ENCODE data around the gene PDE4D.

PDE4D gene

GRCh38 chr5:59893429-59894227 is at the start of gene PDE4D:
Gene PDE4D, minus strand, starts transcription at chr5:59893726.
- no peak for DNase-seq (ENCODE audit: low read depth, low spot score)

GRCh38 chr5:59937633-59938032 is 44.1 kb upstream of the PDE4D start:
- DNase-seq (ENCODE audit: low read depth, low spot score) = no peak

More at GRCh38 chr5:59893429-59894227, at the start of gene PDE4D:
- H3K27ac ChIP-seq = no peak within 1 kb of the TSS

GRCh38 chr5:59923465-59923864 is 29.9 kb upstream of the PDE4D start:
- no peak for DNase-seq (ENCODE audit: low read depth, low spot score)
- no peak overlapping the region for H3K27ac ChIP-seq

More at GRCh38 chr5:59937633-59938032, 44.1 kb upstream of the PDE4D start:
- no peak overlapping the region for H3K27ac ChIP-seq

- DNase-seq (ENCODE audit: low read depth, low spot score) = no peak
- H3K27ac ChIP-seq = no peak overlapping the region
These were observed 28.7 kb upstream of the PDE4D start for GRCh38 chr5:59922220-59922619.

DNA sequence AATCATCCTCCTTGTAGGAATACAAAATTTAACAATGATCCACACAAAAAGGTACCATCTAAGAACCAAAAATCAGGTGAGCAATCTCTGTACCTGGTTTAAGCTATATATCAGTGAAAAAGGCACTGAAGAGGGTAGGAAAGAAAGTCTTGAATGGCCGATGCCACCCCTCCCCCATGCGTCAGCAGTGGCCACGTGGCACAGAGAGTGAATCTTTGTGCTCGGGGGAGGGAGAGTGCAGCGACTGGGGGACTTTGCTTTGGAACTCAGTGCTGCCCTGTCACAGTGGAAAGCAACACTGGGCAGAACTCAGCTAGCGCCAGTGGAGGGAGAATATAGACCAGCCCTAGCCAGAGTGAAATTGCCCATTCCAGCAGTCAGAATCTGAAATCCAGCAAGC is 28.3 kb upstream of the PDE4D start:
- no peak for DNase-seq (ENCODE audit: low read depth, low spot score)
- no peak overlapping the region for H3K27ac ChIP-seq

DNA sequence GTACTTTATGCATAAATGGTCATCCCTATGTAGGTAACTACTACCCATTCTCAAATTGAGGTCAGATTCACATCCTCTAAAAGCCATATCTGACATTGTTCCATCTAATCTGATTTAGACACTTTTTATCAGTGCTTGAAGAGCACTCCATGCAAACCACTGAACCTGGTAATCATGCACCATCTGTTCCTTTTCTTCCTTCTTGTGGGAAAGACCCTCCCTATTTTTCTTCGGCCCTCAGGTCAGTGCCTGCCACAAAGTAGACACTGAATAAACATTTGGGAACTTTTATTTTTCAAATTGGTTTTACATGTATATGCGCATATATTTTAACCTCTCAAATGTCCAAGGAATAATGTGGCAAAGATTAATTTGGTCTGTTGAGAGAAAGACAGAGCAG is 26.0 kb upstream of the PDE4D start:
- DNase-seq (ENCODE audit: low read depth, low spot score) = no peak
- no peak overlapping the region for H3K27ac ChIP-seq

GRCh38 chr5:59917121-59917520 is 23.6 kb upstream of the PDE4D start:
- DNase-seq (ENCODE audit: low read depth, low spot score) = no peak

GRCh38 chr5:59905188-59905587 is 11.7 kb upstream of the PDE4D start:
- DNase-seq (ENCODE audit: low read depth, low spot score) = no peak
- no peak overlapping the region for H3K27ac ChIP-seq

More at GRCh38 chr5:59917121-59917520, 23.6 kb upstream of the PDE4D start:
- H3K27ac ChIP-seq = no peak overlapping the region

GRCh38 chr5:59897075-59897474 is 3.5 kb upstream of the PDE4D start:
- no peak for DNase-seq (ENCODE audit: low read depth, low spot score)
- no peak overlapping the region for H3K27ac ChIP-seq

- no peak overlapping the region for H3K27ac ChIP-seq
- DNase-seq (ENCODE audit: low read depth, low spot score) = no peak
These were observed 1.4 kb downstream of the PDE4D start for GRCh38 chr5:59891962-59892643.

GRCh38 chr5:59887274-59887673 is 6.3 kb downstream of the PDE4D start:
- no peak for DNase-seq (ENCODE audit: low read depth, low spot score)
- no peak overlapping the region for H3K27ac ChIP-seq

DNA sequence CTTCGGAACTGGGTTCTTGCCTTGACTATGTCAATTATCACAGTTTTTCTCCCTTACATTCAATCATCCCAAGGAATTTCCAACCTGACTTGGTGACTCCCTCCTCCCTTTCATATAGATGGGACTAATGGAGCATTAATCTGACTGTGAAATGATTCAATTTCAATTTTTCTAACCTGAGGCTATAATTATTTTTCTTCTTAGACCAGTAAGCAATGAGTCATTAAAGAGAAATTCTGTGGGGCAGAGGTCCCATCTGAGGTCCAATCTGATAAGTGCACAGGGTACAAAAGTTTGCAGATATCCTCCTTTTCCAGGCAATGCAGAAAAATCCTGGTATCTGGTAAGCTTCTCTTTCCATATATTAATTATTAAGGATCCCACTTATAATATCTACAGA is 18.9 kb downstream of the PDE4D start:
- no peak for DNase-seq (ENCODE audit: low read depth, low spot score)
- no peak overlapping the region for H3K27ac ChIP-seq

GRCh38 chr5:59873113-59873512 is 20.4 kb downstream of the PDE4D start:
- DNase-seq (ENCODE audit: low read depth, low spot score) = no peak
- H3K27ac ChIP-seq = no peak overlapping the region

DNA sequence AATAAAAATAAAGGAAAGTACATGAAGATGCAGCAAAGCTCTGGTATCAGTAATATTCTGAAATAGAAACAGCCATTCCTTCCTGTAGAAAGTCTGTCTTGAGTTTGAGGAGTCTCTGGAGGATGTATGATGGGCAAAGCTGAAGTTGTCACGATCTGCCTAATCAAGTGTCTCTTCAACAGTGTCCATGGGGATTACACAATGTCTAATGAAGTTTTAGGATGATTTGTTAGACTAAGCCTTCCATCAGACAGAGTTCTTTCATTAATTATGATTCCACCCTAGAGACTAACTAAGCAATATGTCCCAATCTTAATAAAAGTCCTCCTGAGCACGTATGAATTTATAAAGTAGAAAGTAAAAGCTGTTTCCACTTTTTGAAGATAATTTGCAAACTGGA is 26.9 kb downstream of the PDE4D start:
- no peak overlapping the region for H3K27ac ChIP-seq
- no peak for DNase-seq (ENCODE audit: low read depth, low spot score)

GRCh38 chr5:59864718-59865117 is 28.8 kb downstream of the PDE4D start:
- no peak for DNase-seq (ENCODE audit: low read depth, low spot score)
- no peak overlapping the region for H3K27ac ChIP-seq

DNA sequence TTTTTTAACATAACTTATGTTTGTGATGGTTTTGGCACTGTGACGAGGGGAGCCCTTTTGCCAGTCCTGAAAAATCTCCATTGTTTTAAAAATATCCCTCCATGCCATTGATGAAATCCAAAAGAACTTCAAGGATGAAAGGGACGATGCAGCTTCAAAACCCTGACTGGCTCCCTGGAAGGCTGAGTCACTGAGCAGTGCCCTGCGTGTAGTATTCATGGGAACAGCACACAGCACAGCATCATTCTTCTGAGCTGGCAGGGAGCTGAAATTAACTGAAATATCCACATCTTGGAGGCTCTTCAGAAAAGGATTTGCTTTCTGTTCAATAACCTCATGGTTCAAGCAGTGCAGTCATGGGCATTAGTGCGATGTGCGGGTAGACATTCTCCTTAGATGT is 29.7 kb downstream of the PDE4D start:
- no peak for DNase-seq (ENCODE audit: low read depth, low spot score)
- H3K27ac ChIP-seq = no peak overlapping the region

GRCh38 chr5:59856358-59856757 is 37.2 kb downstream of the PDE4D start:
- H3K27ac ChIP-seq = no peak overlapping the region
- DNase-seq (ENCODE audit: low read depth, low spot score) = no peak

DNA sequence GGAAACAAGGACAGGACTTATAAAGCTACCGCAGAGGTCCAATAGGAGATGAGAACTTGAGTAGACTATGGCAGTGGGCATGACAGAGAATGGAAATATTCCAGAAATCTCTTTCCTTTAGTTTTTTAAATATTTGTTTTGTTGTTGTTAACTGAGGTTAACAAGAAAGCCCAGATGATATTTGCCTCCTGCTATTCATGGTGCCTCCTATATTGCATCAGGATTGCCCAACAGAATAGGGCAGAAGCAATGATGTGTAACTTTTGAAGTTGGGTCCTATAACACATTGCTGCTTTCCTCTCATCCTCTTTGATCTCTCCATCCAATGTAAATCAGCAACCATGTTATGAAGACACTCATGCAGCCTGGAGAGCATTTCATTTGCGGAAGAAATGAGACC is 42.8 kb downstream of the PDE4D start:
- no peak for DNase-seq (ENCODE audit: low read depth, low spot score)
- H3K27ac ChIP-seq = no peak overlapping the region

DNA sequence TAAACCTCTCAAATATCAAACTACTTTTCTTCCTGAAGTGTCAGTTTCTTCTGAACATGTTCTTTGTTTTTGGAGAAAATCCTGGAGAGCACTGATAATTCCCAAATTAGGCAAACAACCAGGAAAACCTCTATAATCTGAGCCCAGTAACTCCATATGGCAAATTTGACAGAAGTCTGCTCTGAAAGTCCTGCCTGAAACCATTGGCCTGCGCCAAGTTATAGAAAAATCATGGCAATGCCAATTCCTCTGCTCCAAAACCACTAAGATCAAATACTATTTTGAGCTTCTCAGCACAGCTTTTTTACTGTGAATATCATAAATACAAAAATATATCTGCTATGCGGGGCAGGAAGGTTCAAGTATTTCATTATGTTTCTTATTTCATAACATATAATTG is 45.9 kb downstream of the PDE4D start:
- DNase-seq (ENCODE audit: low read depth, low spot score) = no peak

GRCh38 chr5:59845730-59846129 is 47.8 kb downstream of the PDE4D start:
- no peak overlapping the region for H3K27ac ChIP-seq
- DNase-seq (ENCODE audit: low read depth, low spot score) = no peak

More for the DNA sequence above, 45.9 kb downstream of the PDE4D start:
- no peak overlapping the region for H3K27ac ChIP-seq

- H3K27ac ChIP-seq = no peak overlapping the region
- DNase-seq (ENCODE audit: low read depth, low spot score) = no peak
These were observed 49.9 kb downstream of the PDE4D start for GRCh38 chr5:59843511-59844213.

All from epithelial cell of prostate (primary cell).